22Rv1 (cell line): ENCODE data around the gene AOPEP.

ENCODE experiments used
- CTCF ChIP-seq: fragments of 450-650 bp; IDR thresholded peaks from 2 replicates; pipeline ENCODE4 v1.5.1; 2017; ENCODE audit warnings: mild to moderate bottlenecking
- ZFX ChIP-seq: fragments of 450-650 bp; IDR thresholded peaks from 2 replicates; pipeline ENCODE4 v1.6.1; 2017; ENCODE audit warnings: antibody characterized with exemption, borderline replicate concordance

GRCh38 chr9:95078939-95079338 is 352.4 kb downstream of the AOPEP start:
- no peak for TF ChIP-seq CTCF
- no peak for TF ChIP-seq ZFX
